Lower lobe of right lung (tissue), 2 donors: ENCODE measurements around the gene TRAF3IP3. TPM values are rescaled to one million over a fixed set of nuclear protein-coding genes. Genes with fewer than 3 reads are reported as not detected.
A peak's percentile ranks its signal among the peaks of the same experiment; 100 is the strongest.

Source experiments
- ATAC-seq, 2 donors: fragments of 200-7000 bp; cut with Tn5 transposase; one replicate each; pipeline ENCODE4 v1.9.1; 2020 to 2022; ENCODE audit warnings: mild to moderate bottlenecking in 2 of 2, moderate library complexity in 2 of 2
- DNase-seq: peaks from one replicate; pipeline ENCODE4 v3.0.0-alpha.2; 2020
- H3K27ac ChIP-seq: fragments of 200-600 bp; one replicate; pipeline ENCODE4 v1.8.0; 2022
- H3K27me3 ChIP-seq: fragments of 200-600 bp; one replicate; pipeline ENCODE4 v1.8.0; 2022; ENCODE audit warnings: low read depth
- H3K36me3 ChIP-seq: fragments of 200-600 bp; one replicate; pipeline ENCODE4 v1.8.0; 2022; ENCODE audit warnings: mild to moderate bottlenecking
- H3K4me1 ChIP-seq: fragments of 200-600 bp; one replicate; pipeline ENCODE4 v1.8.0; 2022
- H3K4me3 ChIP-seq: fragments of 200-600 bp; one replicate; pipeline ENCODE4 v1.8.0; 2022; ENCODE audit warnings: mild to moderate bottlenecking
- H3K9me3 ChIP-seq: fragments of 200-600 bp; one replicate; pipeline ENCODE4 v1.8.0; 2022
- intact Hi-C: fragments of 100-400 bp; cut with DNase I; formaldehyde crosslinking; loops from one replicate; pipeline ENCODE4 v1.11.0; 2022
- total RNA-seq: library from RNA; stranded (reverse); fragmentation: NEBNext Ultra II Directional; extraction: Animal tissue kit (Norgen Biotek cat#: 25700); gene quantifications from one replicate; pipeline ENCODE4 v1.2.1, GENCODE V29; 2021
- TF ChIP-seq, protein P1 (sequence below): fragments of 200-600 bp; IDR thresholded peaks from one replicate; pipeline ENCODE4 v1.8.0; 2022; ENCODE audit warnings: antibody characterized with exemption, mild to moderate bottlenecking
- donor health status: DM: no; HTN: yes; CAD: no; lungs with severe emphysema.

The TRAF3IP3 gene
- total RNA-seq, 1 donor from 2014 or later, result 12.4 TPM

DNA sequence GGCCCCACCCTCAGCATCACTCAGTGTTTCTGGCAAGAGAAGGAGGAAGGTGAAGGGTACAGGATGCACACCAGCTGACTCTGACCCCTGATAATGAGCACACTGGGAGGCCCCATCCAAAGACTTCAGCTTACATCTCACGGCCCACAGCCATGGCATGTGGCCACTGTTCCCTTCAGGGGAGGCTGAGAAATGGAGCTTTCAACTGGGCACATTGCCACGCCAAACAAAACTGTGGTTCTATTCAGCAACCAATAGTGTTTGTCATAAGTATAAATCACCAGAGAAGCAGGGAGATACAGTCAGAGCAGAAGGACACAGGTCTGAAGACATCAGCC, 12.7 kb upstream of the TRAF3IP3 start:
- no peaks in the 10 kb centered on the region for H3K36me3 ChIP-seq
- TF ChIP-seq, protein P1, sequence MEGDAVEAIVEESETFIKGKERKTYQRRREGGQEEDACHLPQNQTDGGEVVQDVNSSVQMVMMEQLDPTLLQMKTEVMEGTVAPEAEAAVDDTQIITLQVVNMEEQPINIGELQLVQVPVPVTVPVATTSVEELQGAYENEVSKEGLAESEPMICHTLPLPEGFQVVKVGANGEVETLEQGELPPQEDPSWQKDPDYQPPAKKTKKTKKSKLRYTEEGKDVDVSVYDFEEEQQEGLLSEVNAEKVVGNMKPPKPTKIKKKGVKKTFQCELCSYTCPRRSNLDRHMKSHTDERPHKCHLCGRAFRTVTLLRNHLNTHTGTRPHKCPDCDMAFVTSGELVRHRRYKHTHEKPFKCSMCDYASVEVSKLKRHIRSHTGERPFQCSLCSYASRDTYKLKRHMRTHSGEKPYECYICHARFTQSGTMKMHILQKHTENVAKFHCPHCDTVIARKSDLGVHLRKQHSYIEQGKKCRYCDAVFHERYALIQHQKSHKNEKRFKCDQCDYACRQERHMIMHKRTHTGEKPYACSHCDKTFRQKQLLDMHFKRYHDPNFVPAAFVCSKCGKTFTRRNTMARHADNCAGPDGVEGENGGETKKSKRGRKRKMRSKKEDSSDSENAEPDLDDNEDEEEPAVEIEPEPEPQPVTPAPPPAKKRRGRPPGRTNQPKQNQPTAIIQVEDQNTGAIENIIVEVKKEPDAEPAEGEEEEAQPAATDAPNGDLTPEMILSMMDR, result no peak
- no peak overlapping the region for H3K4me3 ChIP-seq
- H3K27ac ChIP-seq, result no peak overlapping the region
- no peaks in the 10 kb centered on the region for H3K27me3 ChIP-seq
- no peak for DNase-seq
- ATAC-seq, result no peak
- peaks cover 3% of the 10 kb centered on the region for H3K4me1 ChIP-seq
- intact Hi-C loops, result no loop called here
- H3K9me3 ChIP-seq, result no peaks in the 10 kb centered on the region

DNA sequence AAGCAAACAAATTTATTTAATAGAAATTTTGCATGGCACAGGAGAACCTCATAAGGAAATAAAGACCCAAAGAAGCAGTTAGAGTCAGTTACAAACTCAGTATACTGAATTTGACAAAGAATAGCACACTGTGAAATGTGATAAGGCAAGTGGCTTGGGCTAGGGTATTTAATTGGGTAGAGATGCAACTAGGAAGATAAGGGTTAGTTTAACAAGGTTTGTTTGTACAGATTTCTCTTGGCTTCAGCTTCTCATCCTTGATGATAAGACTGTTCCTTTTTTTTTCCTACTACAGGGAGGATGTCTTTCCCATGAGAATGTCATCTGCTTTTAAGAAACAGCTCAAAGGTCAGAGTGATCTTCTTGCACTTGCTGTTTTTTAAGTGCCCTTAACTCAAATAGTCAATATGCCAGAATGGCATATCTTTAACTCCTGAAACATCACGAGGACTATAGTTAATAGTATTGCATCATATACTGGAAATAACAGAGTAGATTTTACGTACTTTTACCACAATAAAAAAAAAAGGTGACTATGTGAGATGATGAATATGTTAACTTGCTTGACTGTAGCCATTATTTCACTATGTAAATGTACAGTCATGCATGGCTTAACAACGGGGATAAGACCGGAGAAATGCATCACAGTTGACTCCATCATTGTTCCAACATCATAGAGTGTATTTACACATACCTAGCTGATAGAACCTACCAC, 9.2 kb upstream of the TRAF3IP3 start:
- H3K4me1 ChIP-seq, result peaks cover 7% of the 10 kb centered on the region
- TF ChIP-seq, protein P1, result no peak
- ATAC-seq (no peak), DNase-seq (no peak)
- no peak overlapping the region for H3K4me3 ChIP-seq
- no peaks in the 10 kb centered on the region for H3K36me3 ChIP-seq
- H3K9me3 ChIP-seq, result no peaks in the 10 kb centered on the region
- intact Hi-C loops, result no loop called here
- H3K27ac ChIP-seq, result no peak overlapping the region
- no peaks in the 10 kb centered on the region for H3K27me3 ChIP-seq

DNA sequence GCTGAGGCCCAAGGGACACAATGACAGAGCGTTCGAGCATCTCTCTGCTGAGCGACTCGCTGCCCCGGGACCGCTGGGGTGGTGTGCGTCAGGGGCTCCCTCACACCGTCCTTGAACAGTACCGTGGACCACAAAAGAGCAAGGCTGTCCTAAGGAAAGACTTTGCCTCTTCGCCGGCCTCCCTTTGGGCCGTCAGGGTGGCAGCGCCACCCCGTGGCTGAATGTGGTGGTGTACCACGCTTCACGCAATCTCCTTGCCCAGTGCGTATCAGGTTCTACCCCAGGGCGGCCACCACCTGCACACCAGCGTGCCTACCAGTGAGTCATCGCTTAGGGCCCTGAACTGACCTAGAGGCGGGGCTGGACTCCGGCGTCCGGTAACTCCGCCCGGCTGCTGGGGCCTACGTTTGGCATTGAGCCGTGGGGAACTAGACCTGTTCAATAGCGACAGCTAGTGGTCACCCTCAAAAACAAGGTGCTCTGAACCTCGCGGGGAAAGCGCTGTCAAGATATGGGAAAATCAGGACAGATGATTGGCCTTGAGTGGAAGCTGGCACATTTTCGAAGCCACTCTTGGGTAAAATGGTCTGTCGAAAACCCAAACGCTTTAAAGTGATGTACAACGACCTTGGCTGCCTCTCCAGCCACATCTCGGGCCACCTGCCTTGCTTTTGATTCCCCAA, 8.1 kb upstream of the TRAF3IP3 start:
- Histone ChIP-seq H3K27me3 (no peaks in the 10 kb centered on the region), H3K36me3 (no peaks in the 10 kb centered on the region), H3K27ac (peak overlapping the region; percentile 53), H3K4me3 (peak overlapping the region; percentile 39), H3K9me3 (no peaks in the 10 kb centered on the region), H3K4me1 (peaks cover 7% of the 10 kb centered on the region)
- intact Hi-C loops, result no loop called here
- peak; percentile 94 for DNase-seq
- peak; percentile 99 for ATAC-seq
- TF ChIP-seq, protein P1, result peak; percentile 83

DNA sequence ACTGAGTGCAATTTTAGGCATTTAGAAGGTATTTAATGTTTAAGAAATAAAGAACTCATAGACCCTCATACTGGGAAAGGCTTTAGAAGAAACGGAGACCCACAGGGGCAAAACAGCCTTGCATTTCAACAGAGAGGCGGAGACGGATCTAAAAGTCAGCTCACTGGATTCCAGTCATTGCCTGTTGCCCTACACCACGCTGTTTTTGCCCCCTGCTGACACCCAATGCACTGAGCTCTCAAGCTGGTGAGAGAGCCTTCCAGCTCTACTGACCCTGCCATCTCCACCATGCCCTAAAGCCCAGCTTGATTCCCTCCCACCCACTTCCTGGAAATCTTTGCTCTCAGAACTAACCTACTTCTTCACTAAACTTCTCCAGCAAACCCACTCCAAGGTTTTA, 7.2 kb upstream of the TRAF3IP3 start:
- Histone ChIP-seq H3K4me3 (no peak overlapping the region), H3K9me3 (no peaks in the 10 kb centered on the region), H3K4me1 (peaks cover 7% of the 10 kb centered on the region), H3K27ac (no peak overlapping the region), H3K27me3 (no peaks in the 10 kb centered on the region), H3K36me3 (no peaks in the 10 kb centered on the region)
- DNase-seq, result no peak
- ATAC-seq, result no peak
- intact Hi-C loops, result no loop called here
- TF ChIP-seq, protein P1, result no peak

DNA sequence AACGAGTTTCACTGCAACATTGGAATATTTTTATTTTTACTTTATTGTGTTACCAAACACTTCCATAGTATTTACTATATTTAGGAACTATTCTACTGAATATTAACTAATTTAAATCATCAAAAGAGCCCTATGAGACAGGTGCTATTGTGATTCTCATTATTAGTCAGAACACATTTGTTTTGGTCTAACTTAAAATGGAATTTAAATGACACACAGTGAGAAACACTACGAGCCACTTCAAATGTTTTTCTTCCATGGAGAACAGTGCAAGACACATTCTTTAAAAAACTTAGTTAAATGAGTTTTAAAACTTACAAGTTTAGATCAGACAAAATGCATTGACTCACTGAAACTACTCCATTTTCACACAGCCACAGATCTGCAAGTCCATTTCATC, 6.6 kb upstream of the TRAF3IP3 start:
- Histone ChIP-seq H3K36me3 (no peaks in the 10 kb centered on the region), H3K9me3 (no peaks in the 10 kb centered on the region), H3K4me3 (no peak overlapping the region), H3K27me3 (no peaks in the 10 kb centered on the region), H3K4me1 (peaks cover 7% of the 10 kb centered on the region), H3K27ac (no peak overlapping the region)
- intact Hi-C loops, result no loop called here
- TF ChIP-seq, protein P1, result no peak
- DNase-seq (no peak), ATAC-seq (no peak)
